Myocyte (in vitro differentiated cells): ENCODE results near the gene GC. TPM values are rescaled to one million over a fixed set of nuclear protein-coding genes. Genes with fewer than 3 reads are reported as not detected.

Experiments
- total RNA-seq: library from RNA; depleted of rRNA; stranded (reverse); fragments of >200 nt; gene quantifications from 2 replicates; pipeline ENCODE4 v1.2.3, GENCODE V29; 2014

Gene GC
- total RNA-seq, 1 donor from 2014 or later = not detected

Other genes with a start within 250 kb of the GC start
- gene NPFFR2, start 247.9 kb upstream of the GC start, total RNA-seq = not detected in 2 replicates